HepG2 (cell line): Measurements from ENCODE around the gene SLC35F3. TPM values are rescaled to one million over a fixed set of nuclear protein-coding genes. Genes with fewer than 3 reads are reported as not detected.

Source experiments
- DMTF1 ChIP-seq: sonication (generic); formaldehyde crosslinking; IDR thresholded peaks from 2 replicates; pipeline ENCODE4 v1.4.0; 2020; ENCODE audit warnings: mild to moderate bottlenecking, missing genetic modification reagents
- DR1 ChIP-seq: sonication (generic); formaldehyde crosslinking; IDR thresholded peaks from 2 replicates; pipeline ENCODE4 v1.8.0; 2021; ENCODE audit warnings: mild to moderate bottlenecking, missing genetic modification reagents, inconsistent platforms
- HOXA3 ChIP-seq: sonication (generic); formaldehyde crosslinking; IDR thresholded peaks from 2 replicates; pipeline ENCODE4 v1.5.0; 2020; ENCODE audit warnings: missing genetic modification reagents
- IKZF5 ChIP-seq: IDR thresholded peaks from 2 replicates; pipeline ENCODE4 v1.6.1; 2018; ENCODE audit warnings: missing genetic modification reagents, mild to moderate bottlenecking, missing compliant biosample characterization
- KDM4B ChIP-seq: sonication (generic); formaldehyde crosslinking; IDR thresholded peaks from 2 replicates; pipeline ENCODE4 v1.4.0; 2020; ENCODE audit warnings: missing genetic modification reagents
- KIAA2018 ChIP-seq: sonication (generic); formaldehyde crosslinking; IDR thresholded peaks from 2 replicates; pipeline ENCODE4 v1.5.0; 2020; ENCODE audit warnings: mild to moderate bottlenecking, missing genetic modification reagents, borderline replicate concordance
- RFXAP ChIP-seq: sonication (generic); formaldehyde crosslinking; IDR thresholded peaks from 2 replicates; pipeline ENCODE4 v1.4.0; 2020; ENCODE audit warnings: missing genetic modification reagents, borderline replicate concordance
- SKI ChIP-seq: fragments of 450-650 bp; IDR thresholded peaks from one replicate; pipeline ENCODE4 v1.6.1; 2018; ENCODE audit warnings: mild to moderate bottlenecking; ENCODE audit not compliant: partially characterized antibody
- SPEN ChIP-seq: sonication (generic); formaldehyde crosslinking; IDR thresholded peaks from 2 replicates; pipeline ENCODE4 v1.5.1; 2020; ENCODE audit warnings: low read depth, mild to moderate bottlenecking, missing genetic modification reagents
- ZGPAT ChIP-seq: IDR thresholded peaks from 2 replicates; pipeline ENCODE4 v1.6.1; 2016; ENCODE audit warnings: mild to moderate bottlenecking
- ZNF205 ChIP-seq: IDR thresholded peaks from 2 replicates; pipeline ENCODE4 v1.6.1; 2018; ENCODE audit warnings: missing biosample characterization, missing genetic modification reagents
- ZNF343 ChIP-seq: sonication (generic); formaldehyde crosslinking; IDR thresholded peaks from 2 replicates; pipeline ENCODE4 v1.4.0; 2020; ENCODE audit warnings: mild to moderate bottlenecking, missing genetic modification reagents
- ZXDC ChIP-seq: sonication (generic); formaldehyde crosslinking; IDR thresholded peaks from 2 replicates; pipeline ENCODE4 v1.5.0; 2020; ENCODE audit warnings: mild to moderate bottlenecking, missing genetic modification reagents
- polyA plus RNA-seq, 8 experiments: library from polyadenylated mRNA; depleted of rRNA in 3 of 8; stranded (reverse) in 7 of 8; unstranded in 1 of 8; fragments of >200 nt; fragmentation: Illumina TruSeq in 4 of 8; extraction: Trizol in 4 of 8; gene quantifications; 2 replicates each; pipeline versions ENCODE4 v1.2.1 to v1.2.3, GENCODE V29; 2011 to 2016; ENCODE audit warnings: low read depth in 4 of 8, missing spikeins in 1 of 8, mixed read lengths in 1 of 8; ENCODE audit not compliant: insufficient read depth in 1 of 8
- total RNA-seq, 5 experiments: library from RNA; depleted of rRNA; stranded (reverse); fragments of >200 nt; fragmentation: Illumina TruSeq; extraction: Trizol; gene quantifications; 2 replicates each; pipeline ENCODE4 v1.2.3, GENCODE V29; 2016; ENCODE audit warnings: low read depth in 1 of 5

The SLC35F3 gene
- total and polyA plus RNA-seq, 2 of the 13 experiments (the other 11 are each of a cell fraction or from before 2014, with no cell fraction given) = not detected

- TF ChIP-seq ZGPAT (peak; percentile 80), DMTF1 (CRISPR knock-in tag) (no peak), KIAA2018 (no peak), SKI (no peak), HOXA3 (CRISPR knock-in tag) (peak; percentile 92), KDM4B (CRISPR knock-in tag) (no peak), ZXDC (CRISPR knock-in tag) (no peak), RFXAP (CRISPR knock-in tag) (peak; percentile 80; the same call in 1 of the 2 replicates), IKZF5 (CRISPR knock-in tag) (0 out of 2 replicates have a peak, but pooled peaks have one; percentile 70), ZNF343 (CRISPR knock-in tag) (0 out of 2 replicates have a peak, but pooled peaks have one; percentile 19), DR1 (CRISPR knock-in tag) (no peak), ZNF205 (CRISPR knock-in tag) (peak; percentile 88), SPEN (CRISPR knock-in tag) (peak; percentile 79)
Observed at GRCh38 chr1:234327577-234328164, 423.2 kb downstream of the SLC35F3 start (continued).
